Left ventricle myocardium inferior (tissue), 1 donor: Measurements from ENCODE around the gene PPP6R3. TPM values are rescaled to one million over a fixed set of nuclear protein-coding genes. Genes with fewer than 3 reads are reported as not detected.

Experiments
- DNase-seq: peaks from one replicate; pipeline ENCODE4 v3.0.0-alpha.2; 2020
- H3K27ac ChIP-seq: fragments of 200-600 bp; replicated peaks from 2 replicates; pipeline ENCODE4 v1.8.0; 2021
- H3K27me3 ChIP-seq: fragments of 200-600 bp; 2 replicates; pipeline ENCODE4 v1.8.0; 2021; ENCODE audit warnings: low read depth
- H3K36me3 ChIP-seq: fragments of 200-600 bp; 2 replicates; pipeline ENCODE4 v1.8.0; 2021
- H3K4me1 ChIP-seq: fragments of 200-600 bp; 2 replicates; pipeline ENCODE4 v1.8.0; 2021
- H3K4me3 ChIP-seq: fragments of 200-600 bp; 2 replicates; pipeline ENCODE4 v1.8.0; 2021; ENCODE audit warnings: mild to moderate bottlenecking, moderate library complexity
- H3K9me3 ChIP-seq: fragments of 200-600 bp; replicated peaks from 2 replicates; pipeline ENCODE4 v1.8.0; 2021
- CTCF ChIP-seq: fragments of 200-600 bp; IDR thresholded peaks from 2 replicates; pipeline ENCODE4 v1.8.0; 2021; ENCODE audit warnings: antibody characterized with exemption, mild to moderate bottlenecking, borderline replicate concordance
- intact Hi-C: fragments of 100-400 bp; cut with micrococcal nuclease; formaldehyde crosslinking; loops from one replicate; pipeline ENCODE4 v1.11.0; 2022
- total RNA-seq: library from RNA; stranded (reverse); fragmentation: NEBNext Ultra II Directional; extraction: Animal tissue kit (Norgen Biotek cat#: 25700); gene quantifications from one replicate; pipeline ENCODE4 v1.2.1, GENCODE V29; 2021
- donor health status: DM: no; HTN: yes; CAD: no; lungs with severe emphysema.

PPP6R3 gene
- total RNA-seq, 1 donor from 2014 or later = 78.8 TPM

GRCh38 chr11:68436985-68437926 lies 23.3 kb upstream of the PPP6R3 start:
- peak; percentile 50 for TF ChIP-seq CTCF
- Histone ChIP-seq H3K36me3 (peaks cover 82% of the 10 kb centered on the region), H3K4me1 (peaks cover 60% of the 10 kb centered on the region), H3K4me3 (peak overlapping the region; percentile 3), H3K27ac (peak overlapping the region; percentile 85), H3K27me3 (no peaks in the 10 kb centered on the region), H3K9me3 (no peaks in the 10 kb centered on the region)
- intact Hi-C loops = no loop called here
- DNase-seq = peak; percentile 61

- Histone ChIP-seq H3K9me3 (no peaks in the 10 kb centered on the region), H3K4me3 (no peak overlapping the region), H3K4me1 (peaks cover 51% of the 10 kb centered on the region), H3K36me3 (peaks cover 89% of the 10 kb centered on the region), H3K27me3 (no peaks in the 10 kb centered on the region), H3K27ac (peak overlapping the region; percentile 85)
- no peak for TF ChIP-seq CTCF
- intact Hi-C loops = no loop called here
- DNase-seq = no peak
These were observed 22.5 kb upstream of the PPP6R3 start for GRCh38 chr11:68437927-68438657.

- H3K27ac ChIP-seq = peak overlapping the region; percentile 85
- peaks cover 83% of the 10 kb centered on the region for H3K36me3 ChIP-seq
- H3K4me1 ChIP-seq = peaks cover 45% of the 10 kb centered on the region
- no peak overlapping the region for H3K4me3 ChIP-seq
- H3K9me3 ChIP-seq = no peaks in the 10 kb centered on the region
- DNase-seq = no peak
- intact Hi-C loops = no loop called here
- no peaks in the 10 kb centered on the region for H3K27me3 ChIP-seq
- no peak for TF ChIP-seq CTCF
These were observed 21.8 kb upstream of the PPP6R3 start for GRCh38 chr11:68438658-68439259.

- H3K36me3 ChIP-seq = peaks cover 78% of the 10 kb centered on the region
These were observed 21.0 kb upstream of the PPP6R3 start for GRCh38 chr11:68439355-68440065.

More at GRCh38 chr11:68439355-68440065, 21.0 kb upstream of the PPP6R3 start:
- Histone ChIP-seq H3K4me3 (no peak overlapping the region), H3K4me1 (peaks cover 41% of the 10 kb centered on the region), H3K27ac (no peak overlapping the region), H3K27me3 (no peaks in the 10 kb centered on the region), H3K9me3 (no peaks in the 10 kb centered on the region)
- no peak for TF ChIP-seq CTCF
- DNase-seq = no peak
- intact Hi-C loops = loop anchor here (10.0 kb wide), 1 partner anchor 185 kb away; no protein-coding TSS in a partner anchor
